H1 (cell line): ENCODE measurements around the gene SLC23A1. TPM values are rescaled to one million over a fixed set of nuclear protein-coding genes. Genes with fewer than 3 reads are reported as not detected.

Experiments
- CTCF ChIA-PET: fragments of 300-600 bp; sonication (Branson Sonifier 250); formaldehyde crosslinking; loops from one replicate; lab custom pipeline; 2021; ENCODE audit not compliant: partially characterized antibody; lab: Charles Lee
- POLR2A ChIA-PET: fragments of 300-600 bp; sonication (Branson Sonifier 250); formaldehyde crosslinking; loops from one replicate; lab custom pipeline; 2021; ENCODE audit warnings: inconsistent platforms; ENCODE audit not compliant: partially characterized antibody; lab: Charles Lee
- DNase-seq, 2 experiments: peaks; one replicate each; pipeline versions ENCODE4 v3.0.0 to v3.0.0-alpha.2; 2010 to 2022; ENCODE audit warnings: low spot score in 2 of 2, low read depth in 1 of 2, mixed read lengths in 1 of 2
- FAIRE-seq: peaks from 2 replicates; lab custom pipeline; 2011; peaks lifted over from hg19 to GRCh38; lab: Jason Lieb, UNC
- H2AFZ ChIP-seq: 2 replicates; pipeline ENCODE4 v1.8.1; 2012; ENCODE audit warnings: low read length, inconsistent platforms
- H2AK5ac ChIP-seq: 2 replicates; pipeline ENCODE4 v1.6.1; 2013; ENCODE audit warnings: low read depth, low read length
- H2BK120ac ChIP-seq: replicated peaks from 2 replicates; pipeline ENCODE3; 2013; ENCODE audit warnings: low read depth, low read length, inconsistent platforms
- H2BK12ac ChIP-seq: 2 replicates; pipeline ENCODE4 v1.6.1; 2013; ENCODE audit warnings: low read depth, low read length
- H2BK15ac ChIP-seq: 2 replicates; pipeline ENCODE4 v1.6.1; 2013; ENCODE audit warnings: low read length
- H2BK20ac ChIP-seq: 2 replicates; pipeline ENCODE4 v1.6.1; 2013; ENCODE audit warnings: low read length
- H2BK5ac ChIP-seq: 2 replicates; pipeline ENCODE4 v1.6.1; 2013; ENCODE audit warnings: low read depth, low read length
- H3K14ac ChIP-seq: 2 replicates; pipeline ENCODE4 v1.6.1; 2013; ENCODE audit warnings: inconsistent platforms; ENCODE audit not compliant: insufficient read length
- H3K18ac ChIP-seq: 2 replicates; pipeline ENCODE4 v1.6.1; 2013; ENCODE audit warnings: low read length; ENCODE audit errors: extremely low read depth
- H3K23ac ChIP-seq: 2 replicates; pipeline ENCODE4 v1.6.1; 2013; ENCODE audit warnings: inconsistent platforms; ENCODE audit not compliant: insufficient read length
- H3K23me2 ChIP-seq: 2 replicates; pipeline ENCODE4 v1.6.1; 2013; ENCODE audit warnings: low read depth, low read length
- H3K27ac ChIP-seq: 2 replicates; pipeline ENCODE4 v1.6.1; 2011; ENCODE audit warnings: low read depth, low read length, inconsistent platforms
- H3K27me3 ChIP-seq, 4 experiments: replicated peaks in 1 of 4; 1 replicate in 1 of 4; 2 replicates in 3 of 4; pipeline versions ENCODE4 v1.6.1 to v1.8.1; 2011 to 2013; ENCODE audit warnings: low read length in 3 of 4, mild to moderate bottlenecking in 3 of 4, inconsistent platforms in 2 of 4, mixed read lengths in 2 of 4, moderate library complexity in 1 of 4; ENCODE audit not compliant: control insufficient read depth in 3 of 4, insufficient read depth in 3 of 4; ENCODE audit errors: extremely low read depth in 1 of 4
- H3K36me3 ChIP-seq, 4 experiments: 2 replicates each; pipeline versions ENCODE4 v1.6.1 to v1.8.1; 2011 to 2013; ENCODE audit warnings: mild to moderate bottlenecking in 4 of 4, low read length in 3 of 4, moderate library complexity in 2 of 4, control low read depth in 1 of 4, inconsistent platforms in 1 of 4; ENCODE audit not compliant: insufficient read depth in 4 of 4, control insufficient read depth in 2 of 4
- H3K4ac ChIP-seq: replicated peaks from 2 replicates; pipeline ENCODE3; 2013; ENCODE audit warnings: low read length, low read depth, mixed read lengths, inconsistent platforms; ENCODE audit not compliant: insufficient read length
- H3K4me1 ChIP-seq, 4 experiments: replicated peaks in 1 of 4; 1 replicate in 1 of 4; 2 replicates in 3 of 4; pipeline versions ENCODE4 v1.6.1 to v1.8.1; 2011 to 2013; ENCODE audit warnings: low read length in 3 of 4, inconsistent platforms in 2 of 4, mixed read lengths in 1 of 4; ENCODE audit not compliant: insufficient read depth in 4 of 4, control insufficient read depth in 3 of 4
- H3K4me2 ChIP-seq, 2 experiments: 2 replicates each; pipeline versions ENCODE4 v1.6.1 to v1.8.1; 2011 to 2013; ENCODE audit warnings: low read depth in 2 of 2, low read length in 2 of 2, control low read depth in 1 of 2, inconsistent platforms in 1 of 2, mild to moderate bottlenecking in 1 of 2; ENCODE audit not compliant: insufficient read depth in 1 of 2
- H3K4me3 ChIP-seq, 4 experiments: fragments of 200-600, 300-600 bp in 1 of 4; sonication (generic), shearing (Covaris generic), sonication (Bioruptor Twin) in 1 of 4; 2 replicates each; pipeline versions ENCODE4 v1.5.1 to v1.8.1; 2011 to 2016; ENCODE audit warnings: low read length in 4 of 4, low read depth in 3 of 4, control low read depth in 2 of 4, inconsistent platforms in 2 of 4, mild to moderate bottlenecking in 2 of 4, mixed read lengths in 1 of 4, moderate library complexity in 1 of 4; ENCODE audit not compliant: insufficient read depth in 2 of 4; ENCODE audit errors: extremely low read depth in 1 of 4
- H3K56ac ChIP-seq: replicated peaks from 2 replicates; pipeline ENCODE3; 2013; ENCODE audit warnings: low read depth, mild to moderate bottlenecking, mixed read lengths, low read length, inconsistent platforms; ENCODE audit not compliant: insufficient read length
- H3K79me1 ChIP-seq: 2 replicates; pipeline ENCODE4 v1.6.1; 2013; ENCODE audit warnings: low read depth, low read length, control low read depth
- H3K79me2 ChIP-seq, 2 experiments: 2 replicates each; pipeline versions ENCODE4 v1.6.1 to v1.8.1; 2012 to 2013; ENCODE audit warnings: low read length in 2 of 2, mild to moderate bottlenecking in 2 of 2, inconsistent platforms in 1 of 2; ENCODE audit not compliant: insufficient read depth in 2 of 2, control insufficient read depth in 1 of 2
- H3K9ac ChIP-seq, 4 experiments: replicated peaks in 1 of 4; 1 replicate in 1 of 4; 2 replicates in 3 of 4; pipeline versions ENCODE4 v1.6.1 to v1.8.1; 2011 to 2013; ENCODE audit warnings: low read depth in 3 of 4, low read length in 3 of 4, control low read depth in 2 of 4, mild to moderate bottlenecking in 2 of 4, moderate library complexity in 2 of 4, inconsistent platforms in 1 of 4; ENCODE audit errors: extremely low read depth in 1 of 4
- H3K9me3 ChIP-seq, 2 experiments: 2 replicates each; pipeline versions ENCODE4 v1.6.1 to v1.8.1; 2012 to 2013; ENCODE audit warnings: mild to moderate bottlenecking in 2 of 2, moderate library complexity in 2 of 2, control low read depth in 1 of 2, inconsistent platforms in 1 of 2, low read depth in 1 of 2, low read length in 1 of 2, mixed read lengths in 1 of 2; ENCODE audit not compliant: insufficient read depth in 2 of 2
- H4K20me1 ChIP-seq, 2 experiments: replicated peaks in 1 of 2; 2 replicates each; pipeline versions ENCODE3 to v1.8.1; 2011 to 2013; ENCODE audit warnings: inconsistent platforms in 2 of 2, low read length in 2 of 2, mild to moderate bottlenecking in 1 of 2; ENCODE audit not compliant: insufficient read depth in 2 of 2, control insufficient read depth in 1 of 2
- H4K5ac ChIP-seq: 2 replicates; pipeline ENCODE4 v1.6.1; 2013; ENCODE audit warnings: low read length, low read depth, mixed read lengths, inconsistent platforms; ENCODE audit not compliant: insufficient read length
- H4K8ac ChIP-seq: 2 replicates; pipeline ENCODE4 v1.8.0; 2013; ENCODE audit warnings: mild to moderate bottlenecking, moderate library complexity, low read length, inconsistent platforms; ENCODE audit not compliant: insufficient read depth; ENCODE audit errors: extremely low read depth
- H4K91ac ChIP-seq: replicated peaks from 2 replicates; pipeline ENCODE3; 2013; ENCODE audit warnings: low read length, mixed read lengths, inconsistent platforms; ENCODE audit not compliant: insufficient read length
- HDAC2 ChIP-seq, 2 experiments: fragments of 300-600 bp in 1 of 2; sonication (generic) in 1 of 2; IDR thresholded peaks; 2 replicates each; pipeline ENCODE4 v1.6.1; 2011 to 2012; ENCODE audit warnings: low read depth in 2 of 2, low read length in 2 of 2, mild to moderate bottlenecking in 2 of 2, moderate library complexity in 2 of 2, borderline replicate concordance in 1 of 2, inconsistent platforms in 1 of 2
- HDAC6 ChIP-seq: IDR thresholded peaks from one replicate; pipeline ENCODE4 v1.7.1; 2012; ENCODE audit warnings: low read depth, mild to moderate bottlenecking, inconsistent platforms, low read length, moderate library complexity
- NANOG ChIP-seq: IDR thresholded peaks from 2 replicates; pipeline ENCODE4 v1.6.1; 2011; ENCODE audit warnings: low read length, low read depth, mild to moderate bottlenecking, inconsistent platforms; ENCODE audit not compliant: insufficient read depth, poor library complexity, severe bottlenecking
- POLR2A ChIP-seq, 2 experiments: IDR thresholded peaks; 1 replicate in 1 of 2; 2 replicates in 1 of 2; pipeline ENCODE4 v1.6.1; 2011; ENCODE audit warnings: low read depth in 2 of 2, low read length in 2 of 2, mild to moderate bottlenecking in 2 of 2; ENCODE audit errors: control extremely low read depth in 1 of 2
- SIX5 ChIP-seq: IDR thresholded peaks from 2 replicates; pipeline ENCODE4 v1.6.1; 2011; ENCODE audit warnings: mild to moderate bottlenecking, low read depth, low read length
- SUZ12 ChIP-seq: fragments of 200-600 bp; sonication (generic); IDR thresholded peaks from 2 replicates; pipeline ENCODE4 v1.6.1; 2012; ENCODE audit warnings: mild to moderate bottlenecking, inconsistent platforms, low read length, moderate library complexity, mixed read lengths
- TAF1 ChIP-seq: IDR thresholded peaks from 2 replicates; pipeline ENCODE4 v1.6.1; 2011; ENCODE audit warnings: mild to moderate bottlenecking, low read depth, low read length
- WGBS, 2 experiments: shearing (Covaris generic) in 1 of 2; methylation state at CpG; one replicate each; pipeline versions ENCODE4 v1.1.6 to v1.1.7; 2013 to 2015; ENCODE audit warnings: low lambda C conversion rate in 2 of 2, mixed read lengths in 2 of 2, inconsistent platforms in 1 of 2, low coverage in 1 of 2, missing lambda C conversion rate in 1 of 2; ENCODE audit not compliant: insufficient replicate concordance in 2 of 2, insufficient coverage in 1 of 2, insufficient read length in 1 of 2; ENCODE audit errors: extremely low coverage in 1 of 2, missing lambda C conversion rate in 1 of 2; 5-methylcytosine and 5-hydroxymethylcytosine counted together
- polyA plus RNA-seq, 7 experiments: library from polyadenylated mRNA; depleted of rRNA in 3 of 7; stranded (reverse) in 5 of 7; unstranded in 2 of 7; fragments of >200 nt in 5 of 7; fragments of 200-250 nt in 2 of 7; gene quantifications; 1 replicate in 5 of 7; 2 replicates in 1 of 7; 4 replicates in 1 of 7; pipeline versions ENCODE4 v1.2.1 to v1.2.3, GENCODE V29; 2011 to 2013; ENCODE audit warnings: missing spikeins in 2 of 7, mixed read lengths in 2 of 7
- total RNA-seq: library from RNA; stranded (reverse); fragmentation: NEBNext Ultra II Directional; extraction: Animal tissue kit (Norgen Biotek cat#: 25700); gene quantifications from 2 replicates; pipeline ENCODE4 v1.2.1, GENCODE V29; 2021

SLC23A1 gene
- total and polyA plus RNA-seq, 2 of the 8 experiments (the other 6 are each of a cell fraction or from before 2014, with no cell fraction given): not detected

DNA sequence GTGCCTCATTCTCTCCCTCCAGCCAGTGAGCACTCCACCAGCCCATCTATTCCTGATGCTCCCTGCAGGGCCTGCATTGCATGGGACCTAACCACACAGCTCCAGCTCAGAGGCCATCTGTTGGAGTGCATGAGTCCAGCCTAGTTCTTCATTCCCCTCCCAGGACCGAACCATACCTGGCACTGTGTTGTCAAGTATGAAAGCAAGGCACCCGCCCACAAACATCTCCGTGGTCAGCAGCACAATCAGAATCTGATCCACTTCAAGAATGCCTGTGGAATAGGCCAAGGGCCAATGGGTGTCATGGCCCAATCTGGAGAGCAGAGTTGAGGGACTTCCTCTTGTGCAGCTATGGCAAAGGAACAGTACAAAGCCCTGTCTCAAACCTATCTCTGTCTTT is 5.9 kb downstream of the SLC23A1 start:
- H3K18ac ChIP-seq: no peak overlapping the region
- H3K27ac ChIP-seq: no peak overlapping the region
- H3K4me3 ChIP-seq: no peak overlapping the region
- no peak overlapping the region for H2BK5ac ChIP-seq
- H2BK120ac ChIP-seq: no peak overlapping the region
- no peak overlapping the region for H2AK5ac ChIP-seq
- H3K9me3 ChIP-seq: no peaks in the 10 kb centered on the region
- no peak overlapping the region for H2BK20ac ChIP-seq
- no peaks in the 10 kb centered on the region for H3K23me2 ChIP-seq
- H3K79me2 ChIP-seq: no peaks in the 10 kb centered on the region
- H3K36me3 ChIP-seq: peaks cover 0 to 2% (median under 1%) of the 10 kb centered on the region in 4 experiments; a peak in 3 of 8 replicates
- no peak for FAIRE-seq
- no peak overlapping the region for H2BK12ac ChIP-seq
- no peak overlapping the region for H3K56ac ChIP-seq
- no peak overlapping the region for H3K23ac ChIP-seq
- peaks cover 0 to 11% (median 0%) of the 10 kb centered on the region in 4 experiments; a peak in 2 of 7 replicates for H3K4me1 ChIP-seq
- ChIA-PET POLR2A (interaction anchor here (0.6 to 3.9 kb wide), 9 partner anchors 10 to 101 kb away, joined by 3 to 13 read pairs (median 4); partner anchors contain the start of gene PROB1), CTCF (interaction anchor here (1.1 to 3.6 kb wide), 2 partner anchors 15 to 24 kb away, joined by 3 to 14 read pairs; no protein-coding TSS in a partner anchor)
- H4K8ac ChIP-seq: no peak overlapping the region
- H3K79me1 ChIP-seq: peaks cover 2% of the 10 kb centered on the region; the same call in 1 of the 2 replicates
- no peak overlapping the region for H3K4me2 ChIP-seq
- no peaks in the 10 kb centered on the region for H3K27me3 ChIP-seq
- H4K5ac ChIP-seq: no peak overlapping the region
- no peak overlapping the region for H2AFZ ChIP-seq
- H2BK15ac ChIP-seq: no peak overlapping the region
- no peak overlapping the region for H3K9ac ChIP-seq
- WGBS, 2 experiments: 98% methylated on average over 3 of the region's 3 CpGs; no CpG with 5 or more reads in 1 of the 2 experiments
- peaks cover 0 to 3% of the 10 kb centered on the region in 2 experiments for H4K20me1 ChIP-seq
- H4K91ac ChIP-seq: no peak overlapping the region
- DNase-seq: no peak
- H3K14ac ChIP-seq: no peak overlapping the region
- TF ChIP-seq HDAC2 (IDR thresholded peaks at IDR 0.05; ENCODE audit: borderline replicate concordance in 1 of 2, low read depth in 2 of 2, low read length in 2 of 2) (no peak), POLR2A (IDR thresholded peaks at IDR 0.05; ENCODE audit: control extremely low read depth in 1 of 2, low read depth in 2 of 2, low read length in 2 of 2) (no peak), SUZ12 (no peak), HDAC6 (no peak), SIX5 (no peak), NANOG (no peak), TAF1 (no peak)
- H3K4ac ChIP-seq: no peak overlapping the region
